K562 (cell line): ENCODE measurements around the gene EHMT2. TPM values are rescaled to one million over a fixed set of nuclear protein-coding genes. Genes with fewer than 3 reads are reported as not detected.

ENCODE experiments used
- HDAC1 ChIP-seq, 2 experiments: fragments of 450-650 bp; IDR thresholded peaks; 2 replicates each; pipeline ENCODE4 v1.6.1; 2016 to 2017; ENCODE audit warnings: inconsistent platforms in 1 of 2, mild to moderate bottlenecking in 1 of 2, moderate library complexity in 1 of 2
- HNRNPH1 ChIP-seq: fragments of 200-400 bp; formaldehyde crosslinking; optimal IDR thresholded peaks from 2 replicates; pipeline ENCODE3; 2017; ENCODE audit warnings: low read depth, mild to moderate bottlenecking, low read length, moderate library complexity
- KHSRP ChIP-seq: fragments of 450-650 bp; IDR thresholded peaks from 2 replicates; pipeline ENCODE4 v1.6.1; 2017
- MAZ ChIP-seq, 2 experiments: fragments of 450-650 bp in 1 of 2; sonication (generic) in 1 of 2; formaldehyde crosslinking; IDR thresholded peaks in 1 of 2; conservative IDR thresholded peaks in 1 of 2; 2 replicates each; pipeline versions ENCODE4 v1.4.0 to v1.5.0; 2020; ENCODE audit warnings: mild to moderate bottlenecking in 1 of 2, missing genetic modification reagents in 1 of 2
- MBD2 ChIP-seq: sonication (generic); IDR thresholded peaks from 2 replicates; pipeline ENCODE4 v1.6.1; 2016; ENCODE audit warnings: low read depth, borderline replicate concordance
- MECOM ChIP-seq: fragments of 250-450 bp; sonication (Bioruptor Pico); IDR thresholded peaks from 2 replicates; pipeline ENCODE4 v1.8.0; 2022; ENCODE audit warnings: inconsistent platforms
- RAD21 ChIP-seq, 2 experiments: fragments of 250-450 bp in 1 of 2; fragments of 450-650 bp in 1 of 2; sonication (Bioruptor Pico) in 1 of 2; formaldehyde crosslinking in 1 of 2; IDR thresholded peaks in 1 of 2; conservative IDR thresholded peaks in 1 of 2; 2 replicates each; pipeline versions ENCODE4 v1.4.0 to v1.8.0; 2020 to 2022; ENCODE audit warnings: mild to moderate bottlenecking in 2 of 2, moderate library complexity in 1 of 2
- SREBF1 ChIP-seq: fragments of 150-350 bp; IDR thresholded peaks from 2 replicates; pipeline ENCODE4 v1.6.1; 2014; ENCODE audit warnings: antibody characterized with exemption, low read depth, low read length, borderline replicate concordance
- TEAD4 ChIP-seq, 2 experiments: sonication (generic) in 1 of 2; formaldehyde crosslinking in 1 of 2; IDR thresholded peaks; 2 replicates each; pipeline versions ENCODE4 v1.6.1 to v1.8.0; 2012 to 2022; ENCODE audit warnings: borderline replicate concordance in 1 of 2, inconsistent platforms in 1 of 2, low read length in 1 of 2, mild to moderate bottlenecking in 1 of 2, missing genetic modification reagents in 1 of 2
- TFAM ChIP-seq: fragments of 250-450 bp; sonication (Bioruptor Pico); conservative IDR thresholded peaks from 2 replicates; pipeline ENCODE4 v1.5.0; 2021; ENCODE audit warnings: mild to moderate bottlenecking, moderate library complexity
- ZBTB17 ChIP-seq: fragments of 450-650 bp; formaldehyde crosslinking; IDR thresholded peaks from 2 replicates; pipeline ENCODE4 v1.4.0; 2020; ENCODE audit warnings: mild to moderate bottlenecking
- ZNF217 ChIP-seq: sonication (generic); formaldehyde crosslinking; IDR thresholded peaks from 2 replicates; pipeline ENCODE4 v1.8.0; 2022; ENCODE audit warnings: mild to moderate bottlenecking, missing genetic modification reagents
- ZNF436 ChIP-seq: fragments of 250-450, 450-650 bp; sonication (Bioruptor Pico); formaldehyde crosslinking; IDR thresholded peaks from 2 replicates; pipeline ENCODE4 v1.7.0; 2020; ENCODE audit warnings: mild to moderate bottlenecking
- ZNF57 ChIP-seq: fragments of 450-650 bp; formaldehyde crosslinking; IDR thresholded peaks from 2 replicates; pipeline ENCODE4 v1.4.0; 2020; ENCODE audit warnings: mild to moderate bottlenecking, moderate library complexity
- polyA plus RNA-seq, 8 experiments: library from polyadenylated mRNA; depleted of rRNA in 4 of 8; stranded (reverse) in 5 of 8; unstranded in 3 of 8; fragments of >200 nt; fragmentation: Nextera tagmentation in 2 of 8; fragmentation: Illumina TruSeq in 1 of 8; extraction: Ambion mirVana in 2 of 8; extraction: Trizol in 1 of 8; gene quantifications; 2 replicates each; pipeline versions ENCODE4 v1.2.1 to v1.2.3, GENCODE V29; 2011 to 2014; ENCODE audit warnings: inconsistent platforms in 1 of 8, missing spikeins in 1 of 8
- total RNA-seq, 7 experiments: library from RNA; depleted of rRNA in 6 of 7; stranded (reverse); fragments of >200 nt in 6 of 7; fragmentation: Illumina TruSeq in 2 of 7; extraction: Trizol in 2 of 7; gene quantifications; 2 replicates each; pipeline versions ENCODE4 v1.2.1 to v1.2.3, GENCODE V29; 2011 to 2021; ENCODE audit warnings: low replicate concordance in 1 of 7
- TF ChIP-seq, protein P1 (sequence below), 2 experiments: fragments of 200-800 bp in 1 of 2; sonication (Bioruptor generic) in 1 of 2; sonication (generic) in 1 of 2; formaldehyde crosslinking in 1 of 2; IDR thresholded peaks in 1 of 2; conservative IDR thresholded peaks in 1 of 2; 2 replicates each; pipeline versions ENCODE4 v1.5.0 to v1.6.1; 2016 to 2020; ENCODE audit warnings: missing compliant biosample characterization in 1 of 2, missing genetic modification characterization in 1 of 2, missing genetic modification reagents in 1 of 2
- TF ChIP-seq, protein P2 (sequence below): fragments of 450-650 bp; IDR thresholded peaks from 2 replicates; pipeline ENCODE4 v1.6.1; 2016; ENCODE audit warnings: mild to moderate bottlenecking
- TF ChIP-seq, protein P3 (sequence below): sonication (generic); formaldehyde crosslinking; IDR thresholded peaks from 2 replicates; pipeline ENCODE4 v1.8.0; 2022; ENCODE audit warnings: mild to moderate bottlenecking, missing genetic modification reagents, borderline replicate concordance
- TF ChIP-seq, protein P4 (sequence below): fragments of 250-450 bp; sonication (Bioruptor Pico); IDR thresholded peaks from 2 replicates; pipeline ENCODE4 v1.8.0; 2021; ENCODE audit warnings: mild to moderate bottlenecking, moderate library complexity
- TF ChIP-seq, protein P5 (sequence below): sonication (generic); formaldehyde crosslinking; IDR thresholded peaks from 2 replicates; pipeline ENCODE4 v1.8.0; 2023; ENCODE audit warnings: mild to moderate bottlenecking, missing genetic modification reagents

Gene EHMT2
- total and polyA plus RNA-seq, 9 of the 15 experiments (the other 6 are each of a cell fraction or from before 2014, with no cell fraction given), result 2.1 to 63.8 (median 38.5) TPM

DNA sequence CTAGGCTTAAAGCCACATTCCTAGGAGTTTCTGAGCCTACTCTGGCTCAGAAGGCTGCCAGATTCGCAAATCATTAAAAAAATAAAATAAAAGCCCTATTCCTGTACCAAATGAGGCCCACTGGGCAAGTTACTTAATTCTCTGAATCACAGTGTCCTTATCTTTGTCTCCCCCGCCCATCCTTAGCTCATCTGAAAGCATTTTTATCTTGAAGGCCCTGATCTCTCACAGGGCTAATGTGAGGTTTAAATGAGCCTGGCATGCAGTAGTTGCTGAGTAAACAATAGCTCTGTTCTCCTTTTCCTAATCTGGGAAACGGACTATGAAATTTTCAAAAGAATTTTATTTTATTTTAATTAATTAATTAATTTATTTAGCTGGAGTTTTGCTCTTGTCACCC is 6.5 kb upstream of the EHMT2 start (continued):
- TF ChIP-seq, protein P1, sequence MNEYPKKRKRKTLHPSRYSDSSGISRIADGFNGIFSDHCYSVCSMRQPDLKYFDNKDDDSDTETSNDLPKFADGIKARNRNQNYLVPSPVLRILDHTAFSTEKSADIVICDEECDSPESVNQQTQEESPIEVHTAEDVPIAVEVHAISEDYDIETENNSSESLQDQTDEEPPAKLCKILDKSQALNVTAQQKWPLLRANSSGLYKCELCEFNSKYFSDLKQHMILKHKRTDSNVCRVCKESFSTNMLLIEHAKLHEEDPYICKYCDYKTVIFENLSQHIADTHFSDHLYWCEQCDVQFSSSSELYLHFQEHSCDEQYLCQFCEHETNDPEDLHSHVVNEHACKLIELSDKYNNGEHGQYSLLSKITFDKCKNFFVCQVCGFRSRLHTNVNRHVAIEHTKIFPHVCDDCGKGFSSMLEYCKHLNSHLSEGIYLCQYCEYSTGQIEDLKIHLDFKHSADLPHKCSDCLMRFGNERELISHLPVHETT (CRISPR knock-in tag; conservative IDR thresholded peaks at IDR 0.05 in 1 of 2, IDR thresholded peaks at IDR 0.05 in 1 of 2), result 0 out of 4 replicates have a peak, but pooled peaks of 1 of the 2 experiments have one; percentile 28
- TF ChIP-seq SREBF1 (no peak), ZBTB17 (CRISPR knock-in tag) (no peak), ZNF217 (CRISPR knock-in tag) (no peak), RAD21 (CRISPR knock-in tag; conservative IDR thresholded peaks at IDR 0.05 in 1 of 2, IDR thresholded peaks at IDR 0.05 in 1 of 2) (no peak), ZNF57 (CRISPR knock-in tag) (no peak), MAZ (CRISPR knock-in tag; conservative IDR thresholded peaks at IDR 0.05 in 1 of 2, IDR thresholded peaks at IDR 0.05 in 1 of 2) (no peak), HNRNPH1 (no peak), TEAD4 (IDR thresholded peaks at IDR 0.05; ENCODE audit: low read length) (peak; percentile 43; the same call in 1 of the 2 replicates), TEAD4 (CRISPR knock-in tag; IDR thresholded peaks at IDR 0.05; ENCODE audit: borderline replicate concordance) (no peak), MECOM (CRISPR knock-in tag) (peak; percentile 75; the same call in 1 of the 2 replicates), MBD2 (no peak), KHSRP (no peak), ZNF436 (no peak), TFAM (CRISPR knock-in tag) (no peak), HDAC1 (IDR thresholded peaks at IDR 0.05) (no peak)
- TF ChIP-seq, protein P2, sequence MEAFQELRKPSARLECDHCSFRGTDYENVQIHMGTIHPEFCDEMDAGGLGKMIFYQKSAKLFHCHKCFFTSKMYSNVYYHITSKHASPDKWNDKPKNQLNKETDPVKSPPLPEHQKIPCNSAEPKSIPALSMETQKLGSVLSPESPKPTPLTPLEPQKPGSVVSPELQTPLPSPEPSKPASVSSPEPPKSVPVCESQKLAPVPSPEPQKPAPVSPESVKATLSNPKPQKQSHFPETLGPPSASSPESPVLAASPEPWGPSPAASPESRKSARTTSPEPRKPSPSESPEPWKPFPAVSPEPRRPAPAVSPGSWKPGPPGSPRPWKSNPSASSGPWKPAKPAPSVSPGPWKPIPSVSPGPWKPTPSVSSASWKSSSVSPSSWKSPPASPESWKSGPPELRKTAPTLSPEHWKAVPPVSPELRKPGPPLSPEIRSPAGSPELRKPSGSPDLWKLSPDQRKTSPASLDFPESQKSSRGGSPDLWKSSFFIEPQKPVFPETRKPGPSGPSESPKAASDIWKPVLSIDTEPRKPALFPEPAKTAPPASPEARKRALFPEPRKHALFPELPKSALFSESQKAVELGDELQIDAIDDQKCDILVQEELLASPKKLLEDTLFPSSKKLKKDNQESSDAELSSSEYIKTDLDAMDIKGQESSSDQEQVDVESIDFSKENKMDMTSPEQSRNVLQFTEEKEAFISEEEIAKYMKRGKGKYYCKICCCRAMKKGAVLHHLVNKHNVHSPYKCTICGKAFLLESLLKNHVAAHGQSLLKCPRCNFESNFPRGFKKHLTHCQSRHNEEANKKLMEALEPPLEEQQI, result no peak
- TF ChIP-seq, protein P3, sequence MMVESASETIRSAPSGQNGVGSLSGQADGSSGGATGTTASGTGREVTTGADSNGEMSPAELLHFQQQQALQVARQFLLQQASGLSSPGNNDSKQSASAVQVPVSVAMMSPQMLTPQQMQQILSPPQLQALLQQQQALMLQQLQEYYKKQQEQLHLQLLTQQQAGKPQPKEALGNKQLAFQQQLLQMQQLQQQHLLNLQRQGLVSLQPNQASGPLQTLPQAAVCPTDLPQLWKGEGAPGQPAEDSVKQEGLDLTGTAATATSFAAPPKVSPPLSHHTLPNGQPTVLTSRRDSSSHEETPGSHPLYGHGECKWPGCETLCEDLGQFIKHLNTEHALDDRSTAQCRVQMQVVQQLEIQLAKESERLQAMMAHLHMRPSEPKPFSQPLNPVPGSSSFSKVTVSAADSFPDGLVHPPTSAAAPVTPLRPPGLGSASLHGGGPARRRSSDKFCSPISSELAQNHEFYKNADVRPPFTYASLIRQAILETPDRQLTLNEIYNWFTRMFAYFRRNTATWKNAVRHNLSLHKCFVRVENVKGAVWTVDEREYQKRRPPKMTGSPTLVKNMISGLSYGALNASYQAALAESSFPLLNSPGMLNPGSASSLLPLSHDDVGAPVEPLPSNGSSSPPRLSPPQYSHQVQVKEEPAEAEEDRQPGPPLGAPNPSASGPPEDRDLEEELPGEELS, result no peak
- TF ChIP-seq, protein P4, sequence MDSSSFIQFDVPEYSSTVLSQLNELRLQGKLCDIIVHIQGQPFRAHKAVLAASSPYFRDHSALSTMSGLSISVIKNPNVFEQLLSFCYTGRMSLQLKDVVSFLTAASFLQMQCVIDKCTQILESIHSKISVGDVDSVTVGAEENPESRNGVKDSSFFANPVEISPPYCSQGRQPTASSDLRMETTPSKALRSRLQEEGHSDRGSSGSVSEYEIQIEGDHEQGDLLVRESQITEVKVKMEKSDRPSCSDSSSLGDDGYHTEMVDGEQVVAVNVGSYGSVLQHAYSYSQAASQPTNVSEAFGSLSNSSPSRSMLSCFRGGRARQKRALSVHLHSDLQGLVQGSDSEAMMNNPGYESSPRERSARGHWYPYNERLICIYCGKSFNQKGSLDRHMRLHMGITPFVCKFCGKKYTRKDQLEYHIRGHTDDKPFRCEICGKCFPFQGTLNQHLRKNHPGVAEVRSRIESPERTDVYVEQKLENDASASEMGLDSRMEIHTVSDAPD, result no peak
- TF ChIP-seq, protein P5, sequence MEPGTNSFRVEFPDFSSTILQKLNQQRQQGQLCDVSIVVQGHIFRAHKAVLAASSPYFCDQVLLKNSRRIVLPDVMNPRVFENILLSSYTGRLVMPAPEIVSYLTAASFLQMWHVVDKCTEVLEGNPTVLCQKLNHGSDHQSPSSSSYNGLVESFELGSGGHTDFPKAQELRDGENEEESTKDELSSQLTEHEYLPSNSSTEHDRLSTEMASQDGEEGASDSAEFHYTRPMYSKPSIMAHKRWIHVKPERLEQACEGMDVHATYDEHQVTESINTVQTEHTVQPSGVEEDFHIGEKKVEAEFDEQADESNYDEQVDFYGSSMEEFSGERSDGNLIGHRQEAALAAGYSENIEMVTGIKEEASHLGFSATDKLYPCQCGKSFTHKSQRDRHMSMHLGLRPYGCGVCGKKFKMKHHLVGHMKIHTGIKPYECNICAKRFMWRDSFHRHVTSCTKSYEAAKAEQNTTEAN (CRISPR knock-in tag), result no peak
